HEK293 (cell line): ENCODE measurements around the gene TMEM208.

ENCODE experiments used
- CTCF ChIA-PET: fragments of 350-600 bp; formaldehyde crosslinking; extraction: SDS; loops from one replicate; lab custom pipeline; 2021; ENCODE audit warnings: antibody characterized with exemption; lab: Yijun Ruan, JAX
- POLR2A ChIA-PET: fragments of 300-600 bp; formaldehyde crosslinking; extraction: SDS; loops from one replicate; lab custom pipeline; 2020; ENCODE audit warnings: antibody characterized with exemption, inconsistent platforms; lab: Yijun Ruan, JAX
- H3K27ac ChIP-seq: fragments of 200-500 bp; sonication (Bioruptor generic); 2 replicates; pipeline ENCODE4 v1.5.1; 2014; ENCODE audit warnings: low read depth, low read length, control low read depth, inconsistent platforms; ENCODE audit errors: extremely low read depth
- H3K36me3 ChIP-seq, 2 experiments: fragments of 200-500 bp in 1 of 2; sonication (Bioruptor generic) in 1 of 2; 1 replicate in 1 of 2; 2 replicates in 1 of 2; pipeline ENCODE4 v1.5.1; 2014 to 2017; ENCODE audit warnings: inconsistent platforms in 2 of 2, low read length in 2 of 2; ENCODE audit not compliant: control insufficient read depth in 2 of 2, insufficient read depth in 1 of 2
- H3K4me1 ChIP-seq: fragments of 200-500 bp; sonication (Bioruptor generic); 2 replicates; pipeline ENCODE4 v1.5.1; 2014; ENCODE audit warnings: mild to moderate bottlenecking, low read length, inconsistent platforms; ENCODE audit not compliant: control insufficient read depth, insufficient read depth
- H3K4me3 ChIP-seq: 2 replicates; pipeline ENCODE4 v1.5.1; 2011; ENCODE audit warnings: low read depth, mild to moderate bottlenecking, control low read depth, low read length, moderate library complexity
- H3K9me3 ChIP-seq: fragments of 200-500 bp; sonication (Bioruptor generic); 2 replicates; pipeline ENCODE4 v1.5.1; 2014; ENCODE audit warnings: low read depth, low read length, inconsistent platforms; ENCODE audit not compliant: control insufficient read depth, insufficient read depth
- BCL11A ChIP-seq: fragments of 450-650 bp; formaldehyde crosslinking; IDR thresholded peaks from 2 replicates; pipeline ENCODE4 v1.5.1; 2016; ENCODE audit warnings: low read depth, missing biosample characterization, missing genetic modification characterization
- FEZF1 ChIP-seq: fragments of 450-650 bp; formaldehyde crosslinking; IDR thresholded peaks from 2 replicates; pipeline ENCODE4 v1.5.1; 2016; ENCODE audit warnings: missing biosample characterization, missing genetic modification characterization
- HOXC10 ChIP-seq: sonication (generic); formaldehyde crosslinking; IDR thresholded peaks from 2 replicates; pipeline ENCODE4 v1.8.1; 2023; ENCODE audit warnings: mild to moderate bottlenecking, missing genetic modification reagents
- HOXD13 ChIP-seq: sonication (generic); formaldehyde crosslinking; IDR thresholded peaks from 2 replicates; pipeline ENCODE4 v1.8.0; 2022; ENCODE audit warnings: missing genetic modification reagents, borderline replicate concordance
- KLF8 ChIP-seq: fragments of 450-650 bp; formaldehyde crosslinking; IDR thresholded peaks from 2 replicates; pipeline ENCODE4 v1.5.1; 2016; ENCODE audit warnings: missing biosample characterization, missing genetic modification characterization
- MZF1 ChIP-seq: fragments of 450-650 bp; formaldehyde crosslinking; IDR thresholded peaks from 2 replicates; pipeline ENCODE4 v1.5.1; 2017; ENCODE audit warnings: missing biosample characterization, missing genetic modification characterization, borderline replicate concordance
- PRDM10 ChIP-seq: fragments of 450-650 bp; formaldehyde crosslinking; IDR thresholded peaks from 2 replicates; pipeline ENCODE4 v1.5.1; 2016; ENCODE audit warnings: missing biosample characterization, missing genetic modification characterization
- ZBTB8A ChIP-seq: fragments of 450-650 bp; formaldehyde crosslinking; IDR thresholded peaks from 2 replicates; pipeline ENCODE4 v1.5.1; 2016; ENCODE audit warnings: missing biosample characterization, missing genetic modification characterization
- ZNF138 ChIP-seq: fragments of 450-650 bp; formaldehyde crosslinking; IDR thresholded peaks from 2 replicates; pipeline ENCODE4 v1.5.1; 2016; ENCODE audit warnings: missing biosample characterization, missing genetic modification characterization, borderline replicate concordance
- ZNF169 ChIP-seq: fragments of 450-650 bp; formaldehyde crosslinking; IDR thresholded peaks from 2 replicates; pipeline ENCODE4 v1.5.1; 2016; ENCODE audit warnings: missing biosample characterization, missing genetic modification characterization
- ZNF18 ChIP-seq: fragments of 450-650 bp; formaldehyde crosslinking; IDR thresholded peaks from 2 replicates; pipeline ENCODE4 v1.5.1; 2016; ENCODE audit warnings: missing biosample characterization, missing genetic modification characterization
- ZNF202 ChIP-seq: fragments of 450-650 bp; formaldehyde crosslinking; IDR thresholded peaks from 2 replicates; pipeline ENCODE4 v1.5.1; 2016; ENCODE audit warnings: missing biosample characterization, missing genetic modification characterization, borderline replicate concordance
- ZNF24 ChIP-seq: fragments of 450-650 bp; formaldehyde crosslinking; IDR thresholded peaks from 2 replicates; pipeline ENCODE4 v1.5.1; 2016; ENCODE audit warnings: missing biosample characterization, missing genetic modification characterization
- ZNF324 ChIP-seq: fragments of 450-650 bp; formaldehyde crosslinking; IDR thresholded peaks from 2 replicates; pipeline ENCODE4 v1.5.1; 2016; ENCODE audit warnings: missing biosample characterization, missing genetic modification characterization
- ZNF530 ChIP-seq: fragments of 450-650 bp; formaldehyde crosslinking; IDR thresholded peaks from 2 replicates; pipeline ENCODE4 v1.5.1; 2016; ENCODE audit warnings: low read depth, missing biosample characterization, missing genetic modification characterization
- ZNF621 ChIP-seq: fragments of 450-650 bp; formaldehyde crosslinking; IDR thresholded peaks from 2 replicates; pipeline ENCODE4 v1.5.1; 2017; ENCODE audit warnings: missing biosample characterization, missing genetic modification characterization
- ZNF629 ChIP-seq: fragments of 450-650 bp; formaldehyde crosslinking; IDR thresholded peaks from 2 replicates; pipeline ENCODE4 v1.5.1; 2017; ENCODE audit warnings: missing biosample characterization, missing genetic modification characterization
- ZNF660 ChIP-seq: fragments of 450-650 bp; IDR thresholded peaks from 2 replicates; pipeline ENCODE4 v1.5.1; 2018; ENCODE audit warnings: missing biosample characterization, mild to moderate bottlenecking, missing genetic modification characterization
- ZNF670 ChIP-seq: fragments of 450-650 bp; formaldehyde crosslinking; IDR thresholded peaks from 2 replicates; pipeline ENCODE4 v1.5.1; 2016; ENCODE audit warnings: missing biosample characterization, missing genetic modification characterization, low read depth
- ZNF776 ChIP-seq: fragments of 450-650 bp; formaldehyde crosslinking; IDR thresholded peaks from 2 replicates; pipeline ENCODE4 v1.5.0; 2017; ENCODE audit warnings: missing biosample characterization, missing genetic modification characterization, borderline replicate concordance
- ZSCAN18 ChIP-seq: fragments of 450-650 bp; formaldehyde crosslinking; IDR thresholded peaks from 2 replicates; pipeline ENCODE4 v1.5.1; 2016; ENCODE audit warnings: missing biosample characterization, missing genetic modification characterization
- ZSCAN23 ChIP-seq: fragments of 450-650 bp; formaldehyde crosslinking; IDR thresholded peaks from 2 replicates; pipeline ENCODE4 v1.5.1; 2016; ENCODE audit warnings: missing biosample characterization, missing genetic modification characterization
- ZXDB ChIP-seq: fragments of 450-650 bp; formaldehyde crosslinking; IDR thresholded peaks from 2 replicates; pipeline ENCODE4 v1.5.1; 2016; ENCODE audit warnings: missing biosample characterization, missing genetic modification characterization
- TF ChIP-seq, protein P1 (sequence below): fragments of 450-650 bp; formaldehyde crosslinking; IDR thresholded peaks from 2 replicates; pipeline ENCODE4 v1.5.0; 2017; ENCODE audit warnings: missing biosample characterization, missing genetic modification characterization, borderline replicate concordance

The TMEM208 gene

DNA sequence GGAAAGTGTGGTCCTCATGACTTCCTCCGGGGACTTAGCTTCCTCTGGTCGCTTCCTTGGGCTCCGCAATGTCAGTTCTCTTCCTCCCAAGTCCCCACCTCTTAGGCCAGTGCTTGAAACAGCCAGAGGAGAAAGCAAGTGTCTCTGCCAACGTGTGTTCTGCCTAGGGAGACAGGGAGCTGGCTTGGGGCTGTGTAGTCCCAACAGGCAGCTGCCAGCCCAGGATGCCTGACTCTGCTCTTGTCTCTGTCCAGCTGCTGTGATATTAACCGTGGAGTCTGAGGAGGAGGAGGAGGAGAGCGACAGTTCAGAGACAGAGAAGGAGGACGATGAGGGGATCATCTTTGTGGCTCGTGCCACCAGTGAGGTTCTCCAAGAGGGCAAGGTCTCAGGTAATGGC lies 38.9 kb downstream of the TMEM208 start:
- Histone ChIP-seq H3K27ac (no peak overlapping the region), H3K36me3 (no peaks in the 10 kb centered on the region; a peak in 1 of 3 replicates), H3K4me1 (no peaks in the 10 kb centered on the region), H3K9me3 (no peaks in the 10 kb centered on the region), H3K4me3 (no peak overlapping the region)
- TF ChIP-seq ZNF24 (tag by site-specific recombination) (no peak), MZF1 (no peak)
- POLR2A ChIA-PET = interaction anchor here (0.6 kb wide), 1 partner anchor 882 kb away, joined by 3 read pairs; no protein-coding TSS in a partner anchor
- CTCF ChIA-PET = interaction anchor here (0.6 to 1.1 kb wide), 6 partner anchors 12 to 162 kb away, joined by 3 to 4 read pairs (median 3); partner anchors contain the start of gene SLC9A5

DNA sequence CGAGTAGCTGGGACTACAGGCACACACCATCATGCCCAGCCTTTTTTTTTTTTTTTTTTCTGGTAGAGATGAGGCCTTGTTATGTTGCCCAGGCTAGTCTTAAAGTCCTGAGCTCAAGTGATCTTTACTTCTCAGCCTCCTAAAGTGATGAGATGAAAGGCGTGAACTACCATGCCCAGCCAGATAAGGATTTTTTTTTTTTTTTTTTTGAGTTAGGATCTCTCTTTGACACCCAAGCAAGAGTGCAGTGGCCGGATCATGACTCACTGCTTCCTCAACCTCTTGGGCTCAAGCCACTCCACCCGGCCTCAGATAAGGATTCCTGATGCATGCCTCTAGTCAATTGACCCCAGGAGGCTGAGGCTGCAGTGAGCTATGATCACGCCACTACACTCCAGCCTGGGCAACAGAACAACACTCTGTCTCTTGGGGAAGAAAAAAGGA lies 41.2 kb downstream of the TMEM208 start:
- Histone ChIP-seq H3K4me1 (no peaks in the 10 kb centered on the region), H3K36me3 (peaks cover 0 to 5% of the 10 kb centered on the region in 2 experiments; a peak in 2 of 3 replicates), H3K27ac (no peak overlapping the region), H3K9me3 (no peaks in the 10 kb centered on the region)
- TF ChIP-seq ZNF530 (tag by site-specific recombination) (no peak), PRDM10 (tag by site-specific recombination) (no peak), HOXC10 (CRISPR knock-in tag) (no peak), ZSCAN18 (tag by site-specific recombination) (no peak), ZNF138 (tag by site-specific recombination) (no peak), ZNF660 (tag by site-specific recombination) (no peak), ZNF202 (tag by site-specific recombination) (no peak), FEZF1 (tag by site-specific recombination) (no peak), ZNF169 (no peak), HOXD13 (CRISPR knock-in tag) (no peak), ZBTB8A (tag by site-specific recombination) (no peak), ZSCAN23 (no peak), ZNF18 (tag by site-specific recombination) (no peak)
- TF ChIP-seq, all 188 proteins: peak for 0
- CTCF ChIA-PET = interaction anchor here (0.6 to 2.9 kb wide), 6 partner anchors 10 to 395 kb away, joined by 3 to 9 read pairs (median 4); partner anchors contain the start of gene PLEKHG4
- POLR2A ChIA-PET = interaction anchor here (0.6 to 1.0 kb wide), 4 partner anchors 11 to 60 kb away, joined by 3 to 5 read pairs (median 4); partner anchors contain the start of genes FHOD1 and PLEKHG4
- no peak overlapping the region for H3K4me3 ChIP-seq

DNA sequence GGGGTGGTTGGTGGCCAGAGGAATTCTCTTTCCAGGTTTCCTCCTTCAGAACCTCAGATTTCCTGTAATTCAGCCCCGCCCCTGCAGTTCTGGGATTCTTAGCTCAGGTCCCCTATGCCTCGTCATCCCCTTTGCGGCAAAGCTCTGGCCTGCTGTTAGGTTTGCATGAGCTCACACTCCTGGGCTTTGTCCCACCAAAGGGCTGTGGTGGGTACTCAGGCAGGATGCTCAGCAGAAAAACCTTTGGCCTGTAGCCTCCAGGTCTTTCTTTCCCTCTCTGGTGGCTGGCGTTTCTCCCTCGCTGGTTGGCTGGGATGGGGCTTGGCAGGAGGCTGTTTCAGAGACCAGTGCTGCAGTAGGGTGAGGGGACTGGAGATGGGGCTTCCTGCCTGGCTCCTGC lies 42.8 kb downstream of the TMEM208 start:
- no peaks in the 10 kb centered on the region for H3K9me3 ChIP-seq
- H3K36me3 ChIP-seq = peaks cover 0 to 5% of the 10 kb centered on the region in 2 experiments; a peak in 2 of 3 replicates
- no peak overlapping the region for H3K4me3 ChIP-seq
- H3K4me1 ChIP-seq = no peaks in the 10 kb centered on the region
- ChIA-PET CTCF (interaction anchor here (0.7 to 2.9 kb wide), 7 partner anchors 9 to 158 kb away, joined by 3 to 9 read pairs (median 7); partner anchors contain the start of gene PLEKHG4), POLR2A (no interaction called here)
- H3K27ac ChIP-seq = no peak overlapping the region
- TF ChIP-seq BCL11A (tag by site-specific recombination) (no peak), ZNF629 (no peak), ZXDB (tag by site-specific recombination) (no peak), ZNF670 (no peak), ZNF621 (tag by site-specific recombination) (no peak), ZNF324 (tag by site-specific recombination) (no peak), ZNF776 (tag by site-specific recombination) (no peak), KLF8 (tag by site-specific recombination) (no peak)
- TF ChIP-seq, protein P1, sequence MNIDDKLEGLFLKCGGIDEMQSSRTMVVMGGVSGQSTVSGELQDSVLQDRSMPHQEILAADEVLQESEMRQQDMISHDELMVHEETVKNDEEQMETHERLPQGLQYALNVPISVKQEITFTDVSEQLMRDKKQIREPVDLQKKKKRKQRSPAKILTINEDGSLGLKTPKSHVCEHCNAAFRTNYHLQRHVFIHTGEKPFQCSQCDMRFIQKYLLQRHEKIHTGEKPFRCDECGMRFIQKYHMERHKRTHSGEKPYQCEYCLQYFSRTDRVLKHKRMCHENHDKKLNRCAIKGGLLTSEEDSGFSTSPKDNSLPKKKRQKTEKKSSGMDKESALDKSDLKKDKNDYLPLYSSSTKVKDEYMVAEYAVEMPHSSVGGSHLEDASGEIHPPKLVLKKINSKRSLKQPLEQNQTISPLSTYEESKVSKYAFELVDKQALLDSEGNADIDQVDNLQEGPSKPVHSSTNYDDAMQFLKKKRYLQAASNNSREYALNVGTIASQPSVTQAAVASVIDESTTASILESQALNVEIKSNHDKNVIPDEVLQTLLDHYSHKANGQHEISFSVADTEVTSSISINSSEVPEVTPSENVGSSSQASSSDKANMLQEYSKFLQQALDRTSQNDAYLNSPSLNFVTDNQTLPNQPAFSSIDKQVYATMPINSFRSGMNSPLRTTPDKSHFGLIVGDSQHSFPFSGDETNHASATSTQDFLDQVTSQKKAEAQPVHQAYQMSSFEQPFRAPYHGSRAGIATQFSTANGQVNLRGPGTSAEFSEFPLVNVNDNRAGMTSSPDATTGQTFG = no peak
